Activated T-cell treated with anti-CD3 and anti-CD28 coated beads, Interleukin-2, amount 50 U/mL, for 24 hours (primary cell): ENCODE results near the gene BEAN1.

Experiments used
- DNase-seq: peaks from one replicate; pipeline ENCODE4 v3.0.0-alpha.2; 2020
- H3K27ac Mint-ChIP-seq: 2 replicates; pipeline ENCODE4 v1.8.0; 2020; ENCODE audit warnings: mild to moderate bottlenecking, mixed read lengths
- H3K27me3 Mint-ChIP-seq: 2 replicates; pipeline ENCODE4 v1.8.0; 2020; ENCODE audit warnings: mixed read lengths
- H3K36me3 Mint-ChIP-seq: 2 replicates; pipeline ENCODE4 v1.8.0; 2020; ENCODE audit warnings: low read depth, mixed read lengths
- H3K4me1 Mint-ChIP-seq: 2 replicates; pipeline ENCODE4 v1.8.0; 2020; ENCODE audit warnings: low read depth, mixed read lengths
- H3K4me3 Mint-ChIP-seq: 2 replicates; pipeline ENCODE4 v1.8.0; 2020; ENCODE audit warnings: mild to moderate bottlenecking, moderate library complexity, mixed read lengths
- H3K9me3 Mint-ChIP-seq: 2 replicates; pipeline ENCODE4 v1.8.0; 2020; ENCODE audit warnings: mixed read lengths

The BEAN1 gene

GRCh38 chr16:66389256-66390176, 37.6 kb upstream of the BEAN1 start:
- Mint-ChIP-seq H3K36me3 (no peaks in the 10 kb centered on the region), H3K4me1 (no peaks in the 10 kb centered on the region), H3K27me3 (no peaks in the 10 kb centered on the region), H3K27ac (no peak overlapping the region), H3K9me3 (no peaks in the 10 kb centered on the region), H3K4me3 (no peak overlapping the region)
- peak; percentile 17 for DNase-seq

GRCh38 chr16:66390346-66391108, 36.6 kb upstream of the BEAN1 start:
- H3K27ac Mint-ChIP-seq, result no peak overlapping the region
- DNase-seq, result no peak
- no peaks in the 10 kb centered on the region for H3K4me1 Mint-ChIP-seq
- H3K4me3 Mint-ChIP-seq, result no peak overlapping the region
- H3K36me3 Mint-ChIP-seq, result no peaks in the 10 kb centered on the region
- no peaks in the 10 kb centered on the region for H3K9me3 Mint-ChIP-seq
- H3K27me3 Mint-ChIP-seq, result no peaks in the 10 kb centered on the region

GRCh38 chr16:66391726-66392670, 35.1 kb upstream of the BEAN1 start:
- Mint-ChIP-seq H3K27me3 (no peaks in the 10 kb centered on the region), H3K4me1 (no peaks in the 10 kb centered on the region), H3K27ac (no peak overlapping the region), H3K36me3 (no peaks in the 10 kb centered on the region), H3K4me3 (no peak overlapping the region), H3K9me3 (no peaks in the 10 kb centered on the region)
- no peak for DNase-seq

GRCh38 chr16:66395806-66396555, 31.1 kb upstream of the BEAN1 start:
- no peaks in the 10 kb centered on the region for H3K36me3 Mint-ChIP-seq
- no peaks in the 10 kb centered on the region for H3K9me3 Mint-ChIP-seq
- no peaks in the 10 kb centered on the region for H3K4me1 Mint-ChIP-seq
- no peak for DNase-seq
- no peak overlapping the region for H3K4me3 Mint-ChIP-seq
- H3K27me3 Mint-ChIP-seq, result peaks cover 13% of the 10 kb centered on the region
- H3K27ac Mint-ChIP-seq, result no peak overlapping the region

- Mint-ChIP-seq H3K27me3 (peaks cover 13% of the 10 kb centered on the region), H3K4me3 (no peak overlapping the region), H3K27ac (no peak overlapping the region), H3K4me1 (no peaks in the 10 kb centered on the region), H3K9me3 (no peaks in the 10 kb centered on the region), H3K36me3 (no peaks in the 10 kb centered on the region)
- DNase-seq, result no peak
These were observed 29.2 kb upstream of the BEAN1 start for GRCh38 chr16:66397736-66398433.

- Mint-ChIP-seq H3K36me3 (no peaks in the 10 kb centered on the region), H3K4me3 (no peak overlapping the region), H3K27me3 (peaks cover 14% of the 10 kb centered on the region), H3K9me3 (no peaks in the 10 kb centered on the region), H3K4me1 (no peaks in the 10 kb centered on the region), H3K27ac (no peak overlapping the region)
- no peak for DNase-seq
These were observed 28.1 kb upstream of the BEAN1 start for GRCh38 chr16:66399031-66399430.

GRCh38 chr16:66399930-66400329, 27.2 kb upstream of the BEAN1 start:
- Mint-ChIP-seq H3K4me3 (no peak overlapping the region), H3K27me3 (peaks cover 19% of the 10 kb centered on the region), H3K27ac (no peak overlapping the region), H3K36me3 (no peaks in the 10 kb centered on the region), H3K4me1 (no peaks in the 10 kb centered on the region), H3K9me3 (no peaks in the 10 kb centered on the region)
- DNase-seq, result no peak

- Mint-ChIP-seq H3K4me1 (no peaks in the 10 kb centered on the region), H3K36me3 (no peaks in the 10 kb centered on the region), H3K27ac (no peak overlapping the region), H3K9me3 (no peaks in the 10 kb centered on the region), H3K27me3 (peaks cover 25% of the 10 kb centered on the region), H3K4me3 (no peak overlapping the region)
- DNase-seq, result no peak
These were observed 26.4 kb upstream of the BEAN1 start for GRCh38 chr16:66400503-66401380.

- H3K9me3 Mint-ChIP-seq, result no peaks in the 10 kb centered on the region
- no peak overlapping the region for H3K27ac Mint-ChIP-seq
- H3K4me1 Mint-ChIP-seq, result no peaks in the 10 kb centered on the region
- H3K36me3 Mint-ChIP-seq, result no peaks in the 10 kb centered on the region
- DNase-seq, result no peak
- H3K4me3 Mint-ChIP-seq, result no peak overlapping the region
- H3K27me3 Mint-ChIP-seq, result peaks cover 31% of the 10 kb centered on the region
These were observed 25.5 kb upstream of the BEAN1 start for GRCh38 chr16:66401610-66402009.

- peaks cover 4% of the 10 kb centered on the region for H3K4me1 Mint-ChIP-seq
- no peak overlapping the region for H3K4me3 Mint-ChIP-seq
- H3K27ac Mint-ChIP-seq, result no peak overlapping the region
- H3K36me3 Mint-ChIP-seq, result no peaks in the 10 kb centered on the region
- peaks cover 31% of the 10 kb centered on the region for H3K27me3 Mint-ChIP-seq
- no peak for DNase-seq
- no peaks in the 10 kb centered on the region for H3K9me3 Mint-ChIP-seq
These were observed 24.9 kb upstream of the BEAN1 start for GRCh38 chr16:66402166-66402565.

GRCh38 chr16:66402591-66403230, 24.4 kb upstream of the BEAN1 start:
- peaks cover 30% of the 10 kb centered on the region for H3K27me3 Mint-ChIP-seq

GRCh38 chr16:66403531-66404145, 23.5 kb upstream of the BEAN1 start:
- Mint-ChIP-seq H3K27ac (peak overlapping the region; percentile 38), H3K4me1 (peaks cover 14% of the 10 kb centered on the region), H3K27me3 (peaks cover 25% of the 10 kb centered on the region), H3K36me3 (no peaks in the 10 kb centered on the region), H3K9me3 (no peaks in the 10 kb centered on the region), H3K4me3 (no peak overlapping the region)
- no peak for DNase-seq

More at GRCh38 chr16:66402591-66403230, 24.4 kb upstream of the BEAN1 start:
- DNase-seq, result no peak
- Mint-ChIP-seq H3K36me3 (no peaks in the 10 kb centered on the region), H3K4me3 (no peak overlapping the region), H3K9me3 (no peaks in the 10 kb centered on the region), H3K4me1 (peaks cover 5% of the 10 kb centered on the region), H3K27ac (no peak overlapping the region)
